Lower lobe of right lung (tissue), 2 donors: ENCODE measurements around the gene GALNT11. TPM values are rescaled to one million over a fixed set of nuclear protein-coding genes. Genes with fewer than 3 reads are reported as not detected.
A peak's percentile ranks its signal among the peaks of the same experiment; 100 is the strongest.

Experiments
- ATAC-seq, 2 donors: fragments of 200-7000 bp; cut with Tn5 transposase; one replicate each; pipeline ENCODE4 v1.9.1; 2020 to 2022; ENCODE audit warnings: mild to moderate bottlenecking in 2 of 2, moderate library complexity in 2 of 2
- DNase-seq: peaks from one replicate; pipeline ENCODE4 v3.0.0-alpha.2; 2020
- H3K27ac ChIP-seq: fragments of 200-600 bp; one replicate; pipeline ENCODE4 v1.8.0; 2022
- H3K27me3 ChIP-seq: fragments of 200-600 bp; one replicate; pipeline ENCODE4 v1.8.0; 2022; ENCODE audit warnings: low read depth
- H3K36me3 ChIP-seq: fragments of 200-600 bp; one replicate; pipeline ENCODE4 v1.8.0; 2022; ENCODE audit warnings: mild to moderate bottlenecking
- H3K4me1 ChIP-seq: fragments of 200-600 bp; one replicate; pipeline ENCODE4 v1.8.0; 2022
- H3K4me3 ChIP-seq: fragments of 200-600 bp; one replicate; pipeline ENCODE4 v1.8.0; 2022; ENCODE audit warnings: mild to moderate bottlenecking
- H3K9me3 ChIP-seq: fragments of 200-600 bp; one replicate; pipeline ENCODE4 v1.8.0; 2022
- CTCF ChIP-seq: fragments of 200-600 bp; IDR thresholded peaks from one replicate; pipeline ENCODE4 v1.8.0; 2022; ENCODE audit warnings: antibody characterized with exemption, mild to moderate bottlenecking
- intact Hi-C: fragments of 100-400 bp; cut with DNase I; formaldehyde crosslinking; loops from one replicate; pipeline ENCODE4 v1.11.0; 2022
- long read RNA-seq: library from polyadenylated mRNA; unstranded; transcript quantifications from one replicate; pipeline ENCODE4 v2.0.0, GENCODE V29; 2021
- total RNA-seq: library from RNA; stranded (reverse); fragmentation: NEBNext Ultra II Directional; extraction: Animal tissue kit (Norgen Biotek cat#: 25700); gene quantifications from one replicate; pipeline ENCODE4 v1.2.1, GENCODE V29; 2021
- donor health status: DM: no; HTN: yes; CAD: no; lungs with severe emphysema.

GALNT11 gene
- total RNA-seq = 39.6 TPM
- long read RNA-seq, transcript GALNT11-205 (12 exons, 2,727 nt) = major isoform, 31 of 53 reads
- long read RNA-seq, partial matches to known transcripts = 6 of 53 reads
- long read RNA-seq, other reads (novel, unspliced or antisense) = 16 of 53 reads

- peak; percentile 91 for DNase-seq
- intact Hi-C loops = no loop called here
These were observed at the start of gene GALNT11 for GRCh38 chr7:152025077-152025936. Gene GALNT11, plus strand, starts transcription at chr7:152025674. Its CDS starts 68,554 bp downstream, at chr7:152094228.

DNA sequence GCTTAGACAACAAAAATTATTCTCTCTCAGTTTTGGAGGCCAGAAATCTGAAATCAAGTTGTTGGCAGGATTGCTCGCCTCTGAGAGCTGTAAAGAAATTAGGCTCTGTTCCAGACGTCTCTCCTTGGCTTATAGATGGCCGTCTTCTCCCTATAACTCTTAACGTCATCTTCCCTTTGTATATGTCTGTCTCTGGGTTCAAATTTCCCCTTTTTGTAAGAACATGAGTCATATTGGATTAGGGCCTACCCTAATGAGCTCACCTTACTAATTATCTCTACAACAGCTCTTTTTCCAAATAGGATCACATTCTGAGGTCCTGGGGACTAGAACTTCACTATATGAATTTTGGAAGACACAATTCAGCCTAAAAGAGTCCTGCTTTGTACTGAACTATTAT is 46.9 kb upstream of the GALNT11 start:
- intact Hi-C loops = no loop called here
- Histone ChIP-seq H3K27ac (no peak overlapping the region), H3K4me3 (no peak overlapping the region), H3K9me3 (no peaks in the 10 kb centered on the region), H3K27me3 (no peaks in the 10 kb centered on the region), H3K36me3 (no peaks in the 10 kb centered on the region), H3K4me1 (no peaks in the 10 kb centered on the region)
- ATAC-seq = no peak
- no peak for TF ChIP-seq CTCF
- DNase-seq = no peak

More at GRCh38 chr7:152025077-152025936, at the start of gene GALNT11:
- peak; percentile 26 for TF ChIP-seq CTCF
- Histone ChIP-seq H3K36me3 (no peaks in the 10 kb centered on the region), H3K4me3 (peak within 1 kb of the TSS; percentile 69), H3K4me1 (peaks cover 17% of the 10 kb centered on the region), H3K27ac (peak within 1 kb of the TSS; percentile 89), H3K9me3 (no peaks in the 10 kb centered on the region), H3K27me3 (no peaks in the 10 kb centered on the region)
- peak; percentile 99 for ATAC-seq

DNA sequence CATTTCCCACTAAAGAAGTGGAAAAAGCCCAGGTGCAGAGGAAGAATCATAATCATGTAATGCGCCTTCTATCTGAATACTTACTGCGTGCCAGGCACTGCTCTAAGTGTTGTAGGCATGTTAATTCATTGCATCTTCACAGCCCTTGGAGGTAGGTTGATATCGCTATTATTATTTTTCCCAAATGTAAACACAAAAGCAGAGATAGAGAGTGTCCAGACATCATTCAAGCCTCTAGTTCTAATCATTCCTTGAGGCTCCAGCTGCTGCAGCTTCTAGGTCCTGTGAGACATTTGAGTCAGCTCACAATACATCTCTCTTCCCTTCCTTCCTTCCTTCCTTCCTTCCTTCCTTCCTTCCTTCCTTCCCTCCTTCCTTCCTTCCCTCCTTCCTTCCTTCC is 44.3 kb upstream of the GALNT11 start:
- Histone ChIP-seq H3K27ac (no peak overlapping the region), H3K9me3 (no peaks in the 10 kb centered on the region), H3K4me1 (no peaks in the 10 kb centered on the region), H3K36me3 (no peaks in the 10 kb centered on the region), H3K4me3 (no peak overlapping the region), H3K27me3 (no peaks in the 10 kb centered on the region)
- no peak for DNase-seq
- ATAC-seq = no peak
- no peak for TF ChIP-seq CTCF
- intact Hi-C loops = no loop called here

- no peaks in the 10 kb centered on the region for H3K9me3 ChIP-seq
- no peak overlapping the region for H3K4me3 ChIP-seq
- ATAC-seq (no peak), DNase-seq (no peak)
- no peak overlapping the region for H3K27ac ChIP-seq
- intact Hi-C loops = no loop called here
- TF ChIP-seq CTCF = no peak
- no peaks in the 10 kb centered on the region for H3K27me3 ChIP-seq
- no peaks in the 10 kb centered on the region for H3K4me1 ChIP-seq
- no peaks in the 10 kb centered on the region for H3K36me3 ChIP-seq
These were observed 42.7 kb upstream of the GALNT11 start for GRCh38 chr7:151982806-151983205.

- ATAC-seq (no peak), DNase-seq (no peak)
- Histone ChIP-seq H3K4me1 (no peaks in the 10 kb centered on the region), H3K27ac (no peak overlapping the region), H3K4me3 (no peak overlapping the region), H3K36me3 (no peaks in the 10 kb centered on the region), H3K9me3 (no peaks in the 10 kb centered on the region), H3K27me3 (no peaks in the 10 kb centered on the region)
- no peak for TF ChIP-seq CTCF
- intact Hi-C loops = no loop called here
These were observed 40.9 kb upstream of the GALNT11 start for GRCh38 chr7:151984612-151985011.
